ENCODE results near the gene SOX5. TPM values are rescaled to one million over a fixed set of nuclear protein-coding genes. Genes with fewer than 3 reads are reported as not detected.

SOX5 gene
- total RNA-seq (1 to 10 TPM; 1.8 to 4.3 (median 2.5) TPM), polyA plus RNA-seq (under 1 TPM; 0.17 to 0.66 TPM)
- long read RNA-seq, donor 1: 0 reads
- long read RNA-seq, donor 2: 0 reads
- long read RNA-seq, donor 3, partial matches to known transcripts: 0 of 1 reads
- long read RNA-seq, donor 3, other reads (novel, unspliced or antisense): 1 of 1 reads

DNA sequence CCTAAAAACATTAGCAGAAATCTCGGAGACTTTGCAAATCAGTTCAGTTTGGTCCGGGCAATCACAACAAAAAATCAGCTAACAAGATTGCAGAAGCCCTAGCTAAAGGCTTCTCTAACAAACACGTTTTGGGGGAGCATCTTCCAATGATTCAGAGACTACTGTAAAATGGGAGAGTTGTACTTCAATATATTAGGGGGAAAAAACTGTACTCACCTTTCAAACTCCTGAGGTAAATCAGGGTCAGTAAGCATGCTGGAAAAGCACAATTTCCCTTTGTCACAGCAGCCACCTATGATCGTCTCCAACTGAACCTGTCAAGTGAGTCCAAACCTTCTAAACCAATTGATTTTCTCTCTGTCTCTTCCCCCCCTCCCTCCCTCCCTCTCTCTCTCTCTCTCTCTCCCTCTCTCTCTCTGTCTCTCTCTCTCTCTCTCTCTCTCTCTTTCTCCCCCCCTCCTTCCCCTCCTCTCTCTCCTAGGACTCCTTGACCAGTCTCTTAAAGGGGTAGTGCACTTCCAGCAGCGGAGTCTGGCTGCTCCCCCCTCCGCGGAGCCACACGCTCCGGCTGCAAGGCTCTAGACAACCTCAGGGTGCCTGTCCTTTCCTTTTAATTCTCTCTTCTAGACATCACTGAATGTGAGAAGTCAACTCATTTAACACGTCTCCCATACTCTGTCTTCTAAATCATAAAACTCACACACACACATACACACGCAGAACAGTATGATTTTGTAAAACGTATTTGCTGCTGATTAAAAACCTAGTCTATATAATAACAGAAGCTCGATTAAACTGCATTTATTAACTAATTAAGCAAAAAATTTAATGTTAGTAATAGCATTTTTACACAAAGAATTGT, at the start of gene SOX5:
SOX5 (minus strand) TSS at position 323 of the 862 bp plus-strand sequence; CDS start at position 254, 69 bp downstream.
- H3K27ac ChIP-seq: peak within 1 kb of the TSS in 4 of 10 donors; percentile 9 to 56 (median 34)
- peak within 1 kb of the TSS; percentile 16 to 56 (median 48) for H3K4me3 ChIP-seq
- H3K36me3 ChIP-seq: no peaks in the 10 kb centered on the region
- intact Hi-C loops (cut with DNase I): no loop called here
- H3K27me3 ChIP-seq: peaks cover 0 to 44% (median 15%) of the 10 kb centered on the region in 7 donors
- peak; percentile 28 to 34 for DNase-seq
- H3K9me3 ChIP-seq: no peaks in the 10 kb centered on the region
- ATAC-seq: peak; percentile 91 to 98 (median 94)
- WGBS, 2 donors: 4 to 5% methylated on average over 13 of the region's 13 CpGs
- TF ChIP-seq, protein P1, sequence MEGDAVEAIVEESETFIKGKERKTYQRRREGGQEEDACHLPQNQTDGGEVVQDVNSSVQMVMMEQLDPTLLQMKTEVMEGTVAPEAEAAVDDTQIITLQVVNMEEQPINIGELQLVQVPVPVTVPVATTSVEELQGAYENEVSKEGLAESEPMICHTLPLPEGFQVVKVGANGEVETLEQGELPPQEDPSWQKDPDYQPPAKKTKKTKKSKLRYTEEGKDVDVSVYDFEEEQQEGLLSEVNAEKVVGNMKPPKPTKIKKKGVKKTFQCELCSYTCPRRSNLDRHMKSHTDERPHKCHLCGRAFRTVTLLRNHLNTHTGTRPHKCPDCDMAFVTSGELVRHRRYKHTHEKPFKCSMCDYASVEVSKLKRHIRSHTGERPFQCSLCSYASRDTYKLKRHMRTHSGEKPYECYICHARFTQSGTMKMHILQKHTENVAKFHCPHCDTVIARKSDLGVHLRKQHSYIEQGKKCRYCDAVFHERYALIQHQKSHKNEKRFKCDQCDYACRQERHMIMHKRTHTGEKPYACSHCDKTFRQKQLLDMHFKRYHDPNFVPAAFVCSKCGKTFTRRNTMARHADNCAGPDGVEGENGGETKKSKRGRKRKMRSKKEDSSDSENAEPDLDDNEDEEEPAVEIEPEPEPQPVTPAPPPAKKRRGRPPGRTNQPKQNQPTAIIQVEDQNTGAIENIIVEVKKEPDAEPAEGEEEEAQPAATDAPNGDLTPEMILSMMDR (IDR thresholded peaks at IDR 0.05): no peak
- H3K4me1 ChIP-seq: peaks cover 0 to 6% (median 0%) of the 10 kb centered on the region in 9 donors

DNA sequence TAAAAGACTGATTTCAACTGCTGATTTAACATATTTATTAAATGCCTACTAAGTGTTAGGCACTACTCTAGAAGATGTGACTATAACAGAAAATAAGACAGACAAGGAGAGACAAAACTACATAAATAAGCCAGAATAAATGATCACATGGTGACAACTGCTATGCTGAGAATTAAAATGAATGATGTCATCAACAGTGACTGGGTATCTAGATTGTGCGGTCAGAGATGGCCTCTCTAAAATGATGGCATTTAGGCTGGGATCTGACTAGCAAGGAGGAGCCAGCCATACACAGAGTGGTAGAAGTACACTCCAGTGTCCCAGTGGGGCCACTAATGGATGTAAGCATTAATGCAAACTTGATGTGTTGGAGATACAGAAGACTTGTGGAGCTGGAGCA, 37.6 kb upstream of the SOX5 start:
- no peak overlapping the region for H3K4me3 ChIP-seq
- no peak for DNase-seq
- TF ChIP-seq, protein P1 (IDR thresholded peaks at IDR 0.05): no peak
- peaks cover 0 to 7% (median 0%) of the 10 kb centered on the region in 11 donors for H3K9me3 ChIP-seq
- intact Hi-C loops (cut with DNase I): no loop called here
- 94 to 97% methylated on average over 1 of the region's 1 CpG for WGBS, 2 donors
- H3K27ac ChIP-seq: no peak overlapping the region
- H3K4me1 ChIP-seq: no peaks in the 10 kb centered on the region
- no peak for ATAC-seq
- H3K36me3 ChIP-seq: no peaks in the 10 kb centered on the region
- no peaks in the 10 kb centered on the region for H3K27me3 ChIP-seq

DNA sequence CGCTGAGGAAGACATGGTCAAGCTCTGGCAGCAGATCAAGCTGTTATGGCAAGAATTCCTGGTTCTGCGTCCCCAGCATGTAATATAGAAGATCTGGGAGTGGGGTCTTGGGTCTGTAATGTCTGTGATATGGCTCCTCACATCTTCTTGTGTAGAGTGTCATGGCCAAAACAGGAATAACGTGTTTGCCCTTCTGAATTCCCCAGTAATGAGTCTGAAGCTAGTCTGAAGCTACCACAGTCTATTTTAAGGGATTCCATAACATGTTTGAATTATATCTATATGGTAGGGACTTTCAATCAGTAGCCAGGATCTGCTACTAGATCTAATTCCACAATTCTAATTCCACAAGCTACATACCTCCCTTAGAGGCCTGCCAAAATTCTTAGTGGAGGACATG, 31.4 kb upstream of the SOX5 start:
- no peak overlapping the region for H3K27ac ChIP-seq
- no peaks in the 10 kb centered on the region for H3K36me3 ChIP-seq
- 85 to 86% methylated on average over 3 of the region's 3 CpGs for WGBS, 2 donors
- no peak for ATAC-seq
- no peaks in the 10 kb centered on the region for H3K4me1 ChIP-seq
- H3K4me3 ChIP-seq: no peak overlapping the region
- H3K9me3 ChIP-seq: peaks cover 0 to 3% (median 0%) of the 10 kb centered on the region in 11 donors
- no peak for DNase-seq
- intact Hi-C loops (cut with DNase I): no loop called here
- no peaks in the 10 kb centered on the region for H3K27me3 ChIP-seq
- TF ChIP-seq, protein P1 (IDR thresholded peaks at IDR 0.05): no peak

DNA sequence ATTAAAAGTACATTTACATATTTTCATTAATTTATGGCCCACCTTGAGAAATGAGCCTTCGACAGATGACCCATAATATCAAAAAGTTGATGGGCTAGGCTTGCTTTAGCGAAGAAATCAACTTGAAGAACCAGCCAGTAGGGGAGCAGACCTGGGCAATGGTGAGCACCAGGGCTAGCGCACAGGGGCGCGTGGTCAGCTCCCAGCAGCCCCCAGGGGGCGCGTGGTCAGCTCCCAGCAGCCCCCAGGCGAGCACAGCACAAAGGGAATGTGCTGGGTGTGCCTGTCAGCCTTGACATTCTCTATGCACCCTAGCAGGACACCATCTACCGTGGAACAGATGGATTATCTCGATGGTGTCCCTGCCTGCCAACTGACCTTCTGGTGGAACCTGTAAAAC, 15.3 kb upstream of the SOX5 start:
- no peak overlapping the region for H3K4me3 ChIP-seq
- intact Hi-C loops (cut with DNase I): no loop called here
- H3K27me3 ChIP-seq: no peaks in the 10 kb centered on the region
- H3K27ac ChIP-seq: no peak overlapping the region
- TF ChIP-seq, protein P1 (IDR thresholded peaks at IDR 0.05): no peak
- no peak for ATAC-seq
- WGBS, 2 donors: 83 to 88% methylated on average over 10 of the region's 10 CpGs
- DNase-seq: no peak
- H3K4me1 ChIP-seq: no peaks in the 10 kb centered on the region
- no peaks in the 10 kb centered on the region for H3K36me3 ChIP-seq
- no peaks in the 10 kb centered on the region for H3K9me3 ChIP-seq

Data from heart right ventricle (tissue), 16 donors.